A549 (cell line): ENCODE results near the gene SDF4. TPM values are rescaled to one million over a fixed set of nuclear protein-coding genes. Genes with fewer than 3 reads are reported as not detected.
A peak's percentile ranks its signal among the peaks of the same experiment; 100 is the strongest.

Source experiments
- ATAC-seq, 2 experiments: fragments of 200-7000 bp in 1 of 2; fragments of >200 bp in 1 of 2; cut with Nextera tagmentation in 1 of 2; cut with Tn5 transposase in 1 of 2; 3 replicates each; pipeline versions ENCODE4 v1.8.0 to v1.9.1; 2018 to 2020; ENCODE audit warnings: mild to moderate bottlenecking in 1 of 2, moderate library complexity in 1 of 2
- CTCF ChIA-PET: fragments of 300-600 bp; sonication (Branson Sonifier 250); formaldehyde crosslinking; extraction: SDS; loops from one replicate; lab custom pipeline; 2021; ENCODE audit warnings: antibody characterized with exemption, inconsistent platforms; lab: Yijun Ruan, JAX
- POLR2A ChIA-PET: fragments of 350-600 bp; formaldehyde crosslinking; extraction: SDS; loops from one replicate; lab custom pipeline; 2021; ENCODE audit warnings: antibody characterized with exemption, inconsistent platforms; lab: Yijun Ruan, JAX
- DNase-seq, 2 experiments: peaks; one replicate each; pipeline versions ENCODE4 v3.0.0 to v3.0.0-alpha.2; 2011 to 2016; ENCODE audit warnings: low read depth in 1 of 2, low spot score in 1 of 2
- FAIRE-seq: peaks from 2 replicates; lab custom pipeline; 2011; peaks lifted over from hg19 to GRCh38; lab: Jason Lieb, UNC
- H3K27ac ChIP-seq, 2 experiments: fragments of >200 bp; sonication (Bioruptor Twin); formaldehyde crosslinking; 3 replicates each; pipeline ENCODE4 v1.5.1; 2016 to 2017
- H3K4me1 ChIP-seq: fragments of >200 bp; sonication (Bioruptor Twin); formaldehyde crosslinking; 3 replicates; pipeline ENCODE4 v1.6.1; 2016
- H3K4me2 ChIP-seq: fragments of >200 bp; sonication (Bioruptor Twin); formaldehyde crosslinking; 3 replicates; pipeline ENCODE4 v1.6.1; 2016
- H3K4me3 ChIP-seq: fragments of >200 bp; sonication (Bioruptor Twin); formaldehyde crosslinking; 3 replicates; pipeline ENCODE4 v1.5.1; 2016
- H3K9me3 ChIP-seq: fragments of >200 bp; sonication (Bioruptor Twin); formaldehyde crosslinking; 3 replicates; pipeline ENCODE4 v1.6.1; 2016
- BHLHE40 ChIP-seq: IDR thresholded peaks from 2 replicates; pipeline ENCODE4 v1.6.1; 2012; ENCODE audit warnings: low read depth, low read length, inconsistent platforms
- CEBPB ChIP-seq, 2 experiments: fragments of >200 bp in 1 of 2; sonication (Bioruptor Twin) in 1 of 2; formaldehyde crosslinking in 1 of 2; IDR thresholded peaks; 2 replicates each; pipeline ENCODE4 v1.6.1; 2012 to 2016
- CHD4 ChIP-seq: fragments of 200-600 bp; sonication (generic); IDR thresholded peaks from 2 replicates; pipeline ENCODE4 v1.6.1; 2016; ENCODE audit warnings: antibody characterized with exemption, mild to moderate bottlenecking, borderline replicate concordance
- CTCF ChIP-seq: fragments of >200 bp; sonication (Bioruptor Twin); formaldehyde crosslinking; IDR thresholded peaks from 3 replicates; pipeline ENCODE4 v1.5.1; 2016
- EHMT2 ChIP-seq: fragments of 200-600 bp; sonication (generic); IDR thresholded peaks from 2 replicates; pipeline ENCODE4 v1.6.1; 2016; ENCODE audit warnings: antibody characterized with exemption, low read depth, mild to moderate bottlenecking, moderate library complexity
- ELK1 ChIP-seq: fragments of 150-350 bp; IDR thresholded peaks from 2 replicates; pipeline ENCODE4 v1.6.1; 2014; ENCODE audit warnings: low read depth, mild to moderate bottlenecking, low read length
- FOSL2 ChIP-seq, 2 experiments: fragments of 450-650 bp in 1 of 2; fragments of >200 bp in 1 of 2; sonication (Bioruptor Twin) in 1 of 2; formaldehyde crosslinking; IDR thresholded peaks; 2 replicates each; pipeline versions ENCODE4 v1.5.0 to v1.6.1; 2016 to 2020; ENCODE audit warnings: mild to moderate bottlenecking in 1 of 2, moderate library complexity in 1 of 2
- GATA3 ChIP-seq: IDR thresholded peaks from 2 replicates; pipeline ENCODE4 v1.6.1; 2012; ENCODE audit warnings: borderline replicate concordance
- HDAC2 ChIP-seq: fragments of 200-600 bp; sonication (generic); IDR thresholded peaks from 2 replicates; pipeline ENCODE4 v1.6.1; 2016
- HES2 ChIP-seq: fragments of >200 bp; sonication (Bioruptor Twin); formaldehyde crosslinking; IDR thresholded peaks from 2 replicates; pipeline ENCODE4 v1.6.1; 2016
- HEYL ChIP-seq: fragments of 250-450 bp; sonication (Bioruptor Pico); IDR thresholded peaks from 2 replicates; pipeline ENCODE4 v1.8.0; 2021; ENCODE audit warnings: mild to moderate bottlenecking, moderate library complexity
- JUN ChIP-seq, 2 experiments: fragments of >200 bp; sonication (Bioruptor Twin); formaldehyde crosslinking; IDR thresholded peaks; 2 replicates in 1 of 2; 3 replicates in 1 of 2; pipeline ENCODE4 v1.6.1; 2016 to 2017
- MAFK ChIP-seq: fragments of 450-650 bp; IDR thresholded peaks from 2 replicates; pipeline ENCODE4 v1.6.1; 2014; ENCODE audit not compliant: partially characterized antibody
- NR3C1 ChIP-seq: fragments of >200 bp; sonication (Bioruptor Twin); formaldehyde crosslinking; IDR thresholded peaks from 3 replicates; pipeline ENCODE4 v1.6.1; 2017
- PBX3 ChIP-seq: IDR thresholded peaks from 2 replicates; pipeline ENCODE4 v1.6.1; 2012
- POLR2A ChIP-seq: IDR thresholded peaks from 2 replicates; pipeline ENCODE4 v1.6.1; 2012; ENCODE audit warnings: mild to moderate bottlenecking, low read length
- REST ChIP-seq: fragments of 200-600 bp; sonication (generic); IDR thresholded peaks from 2 replicates; pipeline ENCODE4 v1.6.1; 2016; ENCODE audit warnings: antibody characterized with exemption, mild to moderate bottlenecking, moderate library complexity
- TFCP2L1 ChIP-seq: fragments of 250-450 bp; sonication (Bioruptor Pico); IDR thresholded peaks from 2 replicates; pipeline ENCODE4 v1.5.0; 2021; ENCODE audit warnings: mild to moderate bottlenecking
- TP53 ChIP-seq: fragments of 250-450 bp; sonication (Bioruptor Pico); IDR thresholded peaks from 2 replicates; pipeline ENCODE4 v1.5.0; 2021; ENCODE audit warnings: mild to moderate bottlenecking, moderate library complexity
- USF2 ChIP-seq: fragments of 450-650 bp; IDR thresholded peaks from 2 replicates; pipeline ENCODE4 v1.6.1; 2014; ENCODE audit warnings: antibody characterized with exemption
- ZFP36 ChIP-seq: fragments of 450-650 bp; IDR thresholded peaks from 2 replicates; pipeline ENCODE4 v1.6.1; 2014; ENCODE audit warnings: borderline replicate concordance; ENCODE audit not compliant: partially characterized antibody
- ZNF302 ChIP-seq: fragments of 250-450 bp; sonication (Bioruptor Pico); IDR thresholded peaks from 2 replicates; pipeline ENCODE4 v1.9.0; 2021; ENCODE audit warnings: inconsistent platforms, mild to moderate bottlenecking, moderate library complexity
- ZSCAN20 ChIP-seq: fragments of 250-450 bp; sonication (Bioruptor Pico); IDR thresholded peaks from 2 replicates; pipeline ENCODE4 v1.8.0; 2022; ENCODE audit warnings: mild to moderate bottlenecking, moderate library complexity
- WGBS: methylation state at CpG from one replicate; pipeline ENCODE4 v1.1.6; 2017; ENCODE audit errors: missing lambda C conversion rate; 5-methylcytosine and 5-hydroxymethylcytosine counted together
- polyA plus RNA-seq, 4 experiments: library from polyadenylated mRNA; depleted of rRNA in 3 of 4; stranded (reverse); fragments of >200 nt; fragmentation: RNase III in 1 of 4; extraction: RNeasy Plus Mini Kit Qiagen cat#74134 plus additional on column Dnase treatment in 1 of 4; gene quantifications; 2 replicates in 3 of 4; 3 replicates in 1 of 4; pipeline ENCODE4 v1.2.3, GENCODE V29; 2011 to 2017

The SDF4 gene
- polyA plus RNA-seq, 2 of the 4 experiments (the other 2 are of a cell fraction), result 58.3 to 97.4 TPM

- Histone ChIP-seq H3K4me1 (no peaks in the 10 kb centered on the region), H3K27ac (no peak overlapping the region)
- CTCF ChIA-PET, result interaction anchor here (0.7 to 0.8 kb wide), 2 partner anchors 96 kb away, joined by 3 to 4 read pairs; no protein-coding TSS in a partner anchor
- TF ChIP-seq POLR2A (no peak), EHMT2 (no peak), ZNF302 (CRISPR knock-in tag) (no peak), BHLHE40 (no peak), CTCF (no peak)
- TF ChIP-seq, all 56 proteins: peak for 0
- FAIRE-seq (no peak), DNase-seq (no peak), ATAC-seq (no peak)
- H3K4me2 ChIP-seq, result no peak overlapping the region
- POLR2A ChIA-PET, result no interaction called here
- H3K9me3 ChIP-seq, result no peaks in the 10 kb centered on the region
- no peak overlapping the region for H3K4me3 ChIP-seq
- WGBS, result 94% methylated on average over 19 of the region's 36 CpGs
Measured at GRCh38 chr1:1218524-1219200, 13.1 kb downstream of the SDF4 start.

GRCh38 chr1:1217621-1218523, 13.9 kb downstream of the SDF4 start:
- H3K9me3 ChIP-seq, result no peaks in the 10 kb centered on the region
- no peak overlapping the region for H3K27ac ChIP-seq
- DNase-seq, result peak in 1 of 2 experiments; percentile 15
- 89% methylated on average over 35 of the region's 52 CpGs for WGBS
- no peak; a peak in 1 of 6 replicates for ATAC-seq
- FAIRE-seq, result no peak
- no peaks in the 10 kb centered on the region for H3K4me1 ChIP-seq
- H3K4me2 ChIP-seq, result no peak overlapping the region
- CTCF ChIA-PET, result interaction anchor here (0.7 to 1.2 kb wide), 2 partner anchors 13 to 95 kb away, joined by 3 read pairs; no protein-coding TSS in a partner anchor
- no peak overlapping the region for H3K4me3 ChIP-seq
- POLR2A ChIA-PET, result interaction anchor here (0.6 kb wide), 1 partner anchor 31 kb away, joined by 3 read pairs; no protein-coding TSS in a partner anchor
- TF ChIP-seq GATA3, result no peak
- no peak for TF ChIP-seq HDAC2
- no peak for TF ChIP-seq CEBPB (IDR thresholded peaks at IDR 0.05)
- TF ChIP-seq ELK1, result no peak
- no peak for TF ChIP-seq USF2
- TF ChIP-seq REST, result no peak
- TF ChIP-seq FOSL2 (IDR thresholded peaks at IDR 0.05), result no peak
- no peak for TF ChIP-seq FOSL2 (CRISPR knock-in tag; IDR thresholded peaks at IDR 0.05)
- TF ChIP-seq ZNF302 (CRISPR knock-in tag), result no peak
- no peak for TF ChIP-seq TP53 (CRISPR knock-in tag)
- no peak for TF ChIP-seq PBX3
- TF ChIP-seq TFCP2L1, result no peak
- no peak for TF ChIP-seq ZFP36
- TF ChIP-seq ZSCAN20, result no peak
- TF ChIP-seq CHD4, result no peak
- no peak for TF ChIP-seq NR3C1
- no peak for TF ChIP-seq HES2
- TF ChIP-seq HEYL, result no peak
- TF ChIP-seq MAFK, result no peak
- TF ChIP-seq JUN (IDR thresholded peaks at IDR 0.05), result no peak
